HCT116 (cell line): ENCODE data around the gene ZCCHC13. TPM values are rescaled to one million over a fixed set of nuclear protein-coding genes. Genes with fewer than 3 reads are reported as not detected.

ENCODE experiments used
- ATAC-seq: fragments of 200-7000 bp; cut with Tn5 transposase; 2 replicates; pipeline ENCODE4 v1.9.1; 2020; ENCODE audit warnings: mild to moderate bottlenecking, moderate library complexity
- BruUV-seq: library from RNA; stranded (reverse); fragments of 400-500 nt; replicated peaks from 2 replicates; lab custom pipeline; 2021; lab: Mats Ljungman, UMichigan
- CTCF ChIA-PET: fragments of 300-600 bp; sonication (Branson Sonifier 250); formaldehyde crosslinking; loops from one replicate; lab custom pipeline; 2021; ENCODE audit warnings: antibody characterized with exemption; lab: Charles Lee
- POLR2A ChIA-PET: fragments of 300-600, 350-600 bp; sonication (Branson Sonifier 250); formaldehyde crosslinking; loops from one replicate; lab custom pipeline; 2021; ENCODE audit warnings: antibody characterized with exemption; lab: Charles Lee
- RAD21 ChIA-PET, 2 experiments: fragments of 300-600 bp; sonication (Branson Sonifier 250); formaldehyde crosslinking; loops; one replicate each; lab custom pipeline; 2023; ENCODE audit warnings: low total read pairs in 2 of 2; ENCODE audit not compliant: uncharacterized antibody in 2 of 2, unreplicated experiment in 2 of 2, low non-redundant PET in 1 of 2; lab: Charles Lee
- DNase-seq: peaks from one replicate; pipeline ENCODE4 v3.0.0-alpha.2; 2010; ENCODE audit warnings: low read depth, low spot score
- H2AFZ ChIP-seq: fragments of 200-600 bp; shearing (Covaris generic), sonication (generic); 2 replicates; pipeline ENCODE4 v1.6.1; 2017; ENCODE audit warnings: low read depth, mixed run types, mixed read lengths, antibody characterized with exemption, low read length; ENCODE audit not compliant: poor library complexity, severe bottlenecking
- H3K27ac ChIP-seq: 2 replicates; pipeline ENCODE4 v1.5.1; 2012; ENCODE audit warnings: low read depth, low read length
- H3K27me3 ChIP-seq: fragments of 200-600 bp; sonication (generic); 2 replicates; pipeline ENCODE4 v1.6.1; 2016; ENCODE audit warnings: mixed run types, low read length, mixed read lengths; ENCODE audit not compliant: insufficient read depth
- H3K36me3 ChIP-seq, 2 experiments: fragments of 200-500 bp in 1 of 2; fragments of 200-600 bp in 1 of 2; sonication (Bioruptor generic) in 1 of 2; sonication (generic) in 1 of 2; 2 replicates each; pipeline versions ENCODE4 v1.5.1 to v1.6.1; 2014 to 2016; ENCODE audit warnings: low read length in 2 of 2, inconsistent platforms in 1 of 2, mixed read lengths in 1 of 2, mixed run types in 1 of 2; ENCODE audit not compliant: insufficient read depth in 2 of 2, control insufficient read depth in 1 of 2
- H3K4me1 ChIP-seq, 2 experiments: fragments of 200-600 bp in 1 of 2; sonication (generic) in 1 of 2; 2 replicates each; pipeline versions ENCODE4 v1.5.1 to v1.6.1; 2012 to 2017; ENCODE audit warnings: low read length in 2 of 2, inconsistent platforms in 1 of 2, mild to moderate bottlenecking in 1 of 2, mixed read lengths in 1 of 2, mixed run types in 1 of 2, moderate library complexity in 1 of 2; ENCODE audit not compliant: insufficient read depth in 2 of 2, control insufficient read depth in 1 of 2
- H3K4me2 ChIP-seq: fragments of 200-600 bp; sonication (generic); 2 replicates; pipeline ENCODE4 v1.6.1; 2017; ENCODE audit warnings: mixed run types, low read length, mixed read lengths
- H3K4me3 ChIP-seq, 2 experiments: fragments of 200-600 bp in 1 of 2; sonication (generic) in 1 of 2; replicated peaks in 1 of 2; 2 replicates each; pipeline ENCODE4 v1.5.1; 2011 to 2016; ENCODE audit warnings: low read length in 2 of 2, control low read depth in 1 of 2, low read depth in 1 of 2, mild to moderate bottlenecking in 1 of 2, mixed read lengths in 1 of 2, mixed run types in 1 of 2
- H3K79me2 ChIP-seq: fragments of 200-600 bp; sonication (generic); 2 replicates; pipeline ENCODE4 v1.6.1; 2017; ENCODE audit warnings: mild to moderate bottlenecking, mixed run types, low read length, moderate library complexity, mixed read lengths; ENCODE audit not compliant: insufficient read depth
- H3K9ac ChIP-seq: fragments of 200-600 bp; sonication (generic); 2 replicates; pipeline ENCODE4 v1.6.1; 2016; ENCODE audit warnings: low read length, mixed read lengths
- H3K9me2 ChIP-seq: fragments of 200-600 bp; sonication (generic), shearing (Covaris generic); 2 replicates; pipeline ENCODE4 v1.6.1; 2017; ENCODE audit warnings: mixed run types, mild to moderate bottlenecking, moderate library complexity; ENCODE audit not compliant: insufficient read depth
- H3K9me3 ChIP-seq, 2 experiments: fragments of 200-500 bp in 1 of 2; fragments of 200-600 bp in 1 of 2; sonication (Bioruptor generic) in 1 of 2; sonication (generic) in 1 of 2; 2 replicates each; pipeline ENCODE4 v1.6.1; 2014 to 2017; ENCODE audit warnings: low read length in 2 of 2, mixed read lengths in 2 of 2, inconsistent platforms in 1 of 2, low read depth in 1 of 2, mild to moderate bottlenecking in 1 of 2, mixed run types in 1 of 2, moderate library complexity in 1 of 2; ENCODE audit not compliant: control insufficient read depth in 1 of 2, insufficient read depth in 1 of 2
- H4K20me1 ChIP-seq: fragments of 200-600 bp; sonication (generic), shearing (Covaris generic); 2 replicates; pipeline ENCODE4 v1.6.1; 2017; ENCODE audit warnings: mixed run types, mild to moderate bottlenecking, moderate library complexity; ENCODE audit not compliant: insufficient read depth
- CBX3 ChIP-seq: IDR thresholded peaks from 2 replicates; pipeline ENCODE4 v1.6.1; 2012; ENCODE audit warnings: low read depth
- CEBPB ChIP-seq: IDR thresholded peaks from 2 replicates; pipeline ENCODE4 v1.6.1; 2012; ENCODE audit warnings: low read depth
- EZH2 ChIP-seq: fragments of 200-600 bp; sonication (generic); IDR thresholded peaks from 2 replicates; pipeline ENCODE4 v1.6.1; 2017; ENCODE audit warnings: antibody characterized with exemption, mixed run types
- EZH2phosphoT487 ChIP-seq: fragments of 200-600 bp; IDR thresholded peaks from 2 replicates; pipeline ENCODE4 v1.6.1; 2018; ENCODE audit warnings: antibody characterized with exemption, borderline replicate concordance
- FOSL1 ChIP-seq: IDR thresholded peaks from 2 replicates; pipeline ENCODE4 v1.6.1; 2012; ENCODE audit warnings: low read depth
- JUND ChIP-seq: IDR thresholded peaks from 2 replicates; pipeline ENCODE4 v1.6.1; 2012
- MAX ChIP-seq: IDR thresholded peaks from 2 replicates; pipeline ENCODE4 v1.6.1; 2012
- POLR2A ChIP-seq: IDR thresholded peaks from 2 replicates; pipeline ENCODE4 v1.7.0; 2011; ENCODE audit warnings: borderline replicate concordance; ENCODE audit not compliant: insufficient read depth, insufficient read length; ENCODE audit errors: extremely low read depth
- REST ChIP-seq: IDR thresholded peaks from 2 replicates; pipeline ENCODE4 v1.6.1; 2012; ENCODE audit warnings: low read depth
- SP1 ChIP-seq: IDR thresholded peaks from 2 replicates; pipeline ENCODE4 v1.6.1; 2012; ENCODE audit warnings: low read depth
- SRF ChIP-seq: IDR thresholded peaks from 2 replicates; pipeline ENCODE4 v1.6.1; 2012; ENCODE audit warnings: low read depth
- TCF7L2 ChIP-seq: IDR thresholded peaks from 2 replicates; pipeline ENCODE4 v1.7.0; 2011; ENCODE audit warnings: borderline replicate concordance, inconsistent platforms; ENCODE audit not compliant: insufficient read depth, insufficient read length; ENCODE audit errors: extremely low read depth
- YY1 ChIP-seq: IDR thresholded peaks from 2 replicates; pipeline ENCODE4 v1.6.1; 2011; ENCODE audit warnings: low read length, low read depth, moderate library complexity, mild to moderate bottlenecking; ENCODE audit not compliant: insufficient replicate concordance; ENCODE audit errors: extremely low read depth
- ZFX ChIP-seq: fragments of 450-650 bp; IDR thresholded peaks from 2 replicates; pipeline ENCODE4 v1.6.1; 2017
- ZNF274 ChIP-seq: fragments of 200-500 bp; sonication (Bioruptor generic); IDR thresholded peaks from 2 replicates; pipeline ENCODE4 v1.6.1; 2014; ENCODE audit warnings: mild to moderate bottlenecking, low read depth, low read length, inconsistent platforms
- intact Hi-C: fragments of 100-400 bp; cut with micrococcal nuclease; formaldehyde crosslinking; loops from 2 replicates; pipeline ENCODE4 v1.10.0; 2022
- total RNA-seq: library from RNA; stranded (reverse); gene quantifications from one replicate; pipeline ENCODE4 v1.2.1, GENCODE V29; 2021; ENCODE audit not compliant: unreplicated experiment

ZCCHC13 gene
- total RNA-seq, 1 experiment from 2014 or later = not detected

- ChIA-PET POLR2A (no interaction called here), RAD21 (no interaction called here)
- no peak overlapping the region for H3K4me3 ChIP-seq
- no peak overlapping the region for H3K4me2 ChIP-seq
- BruUV-seq = no TSS peak
- TF ChIP-seq JUND (no peak), CEBPB (no peak), SRF (no peak)
- TF ChIP-seq, all 23 proteins: peak for 0
- H3K27me3 ChIP-seq = no peaks in the 10 kb centered on the region
- H3K4me1 ChIP-seq = no peaks in the 10 kb centered on the region
- DNase-seq (no peak), ATAC-seq (no peak)
- H2AFZ ChIP-seq = no peak overlapping the region
- H3K27ac ChIP-seq = no peak overlapping the region
- no peaks in the 10 kb centered on the region for H4K20me1 ChIP-seq
- H3K9ac ChIP-seq = no peak overlapping the region
- H3K79me2 ChIP-seq = peaks cover 3% of the 10 kb centered on the region; the same call in 1 of the 2 replicates
- no peaks in the 10 kb centered on the region for H3K9me2 ChIP-seq
- H3K9me3 ChIP-seq = no peaks in the 10 kb centered on the region
- CTCF ChIA-PET = no interaction called here
- intact Hi-C loops = no loop called here
- peaks cover 17 to 27% of the 10 kb centered on the region in 2 experiments; a peak in 3 of 4 replicates for H3K36me3 ChIP-seq
These were observed 26.1 kb upstream of the ZCCHC13 start for GRCh38 chrX:74277846-74278245.

GRCh38 chrX:74280759-74281158, 23.2 kb upstream of the ZCCHC13 start:
- Histone ChIP-seq H3K9ac (no peak overlapping the region), H3K4me3 (no peak overlapping the region), H3K36me3 (peaks cover 11 to 22% of the 10 kb centered on the region in 2 experiments; a peak in 3 of 4 replicates), H3K9me2 (no peaks in the 10 kb centered on the region)
- ATAC-seq (no peak), DNase-seq (no peak)
- no TSS peak for BruUV-seq
- TF ChIP-seq ZNF274 (no peak), EZH2phosphoT487 (no peak), MAX (no peak), CBX3 (no peak), YY1 (no peak), ZFX (no peak), CEBPB (no peak), FOSL1 (no peak), REST (no peak), JUND (no peak), SRF (no peak), EZH2 (no peak), TCF7L2 (no peak), POLR2A (no peak), SP1 (no peak)
- TF ChIP-seq, all 23 proteins: peak for 0
- Histone ChIP-seq H3K27me3 (no peaks in the 10 kb centered on the region), H3K79me2 (peaks cover 31% of the 10 kb centered on the region), H3K4me2 (no peak overlapping the region), H2AFZ (no peak overlapping the region), H3K9me3 (no peaks in the 10 kb centered on the region), H4K20me1 (no peaks in the 10 kb centered on the region), H3K4me1 (no peaks in the 10 kb centered on the region), H3K27ac (no peak overlapping the region)
- CTCF ChIA-PET = no interaction called here
- RAD21 ChIA-PET = no interaction called here
- POLR2A ChIA-PET = no interaction called here
- intact Hi-C loops = no loop called here
